B cell (primary cell): ENCODE results near the gene RILPL1. TPM values are rescaled to one million over a fixed set of nuclear protein-coding genes. Genes with fewer than 3 reads are reported as not detected.

Experiments
- ATAC-seq: fragments of 200-7000 bp; cut with Tn5 transposase; one replicate; pipeline ENCODE4 v1.10.0; 2021; ENCODE audit warnings: low read depth, mild to moderate bottlenecking, moderate number of reproducible peaks, moderate library complexity
- CTCF ChIA-PET: fragments of 350-600 bp; sonication (Branson Sonifier 250); formaldehyde crosslinking; loops from one replicate; lab custom pipeline; 2021; ENCODE audit warnings: antibody characterized with exemption, inconsistent platforms; lab: Charles Lee
- POLR2A ChIA-PET: fragments of 350-600 bp; sonication (Branson Sonifier 250); formaldehyde crosslinking; loops from one replicate; lab custom pipeline; 2021; ENCODE audit warnings: antibody characterized with exemption; lab: Charles Lee
- DNase-seq: peaks from one replicate; pipeline ENCODE4 v3.0.0; 2013
- H2AFZ ChIP-seq: 2 replicates; pipeline ENCODE4 v1.6.1; 2012; ENCODE audit warnings: mild to moderate bottlenecking, low read depth, low read length; ENCODE audit not compliant: insufficient read depth, poor library complexity, severe bottlenecking
- H3K27ac ChIP-seq, 2 donors: 1 replicate in 1 of 2; 2 replicates in 1 of 2; pipeline ENCODE4 v1.5.1; 2012 to 2013; ENCODE audit warnings: low read length in 2 of 2, mild to moderate bottlenecking in 2 of 2, moderate library complexity in 1 of 2
- H3K27me3 ChIP-seq, 4 experiments: fragments of 200-600 bp in 1 of 4; sonication (generic) in 1 of 4; replicated peaks in 1 of 4; 1 replicate in 2 of 4; 2 replicates in 2 of 4; pipeline versions ENCODE4 v1.6.1 to v1.7.0; 2013 to 2016; ENCODE audit warnings: low read length in 3 of 4, mild to moderate bottlenecking in 2 of 4, mixed read lengths in 1 of 4, moderate library complexity in 1 of 4; ENCODE audit not compliant: insufficient read depth in 4 of 4, control insufficient read depth in 3 of 4; ENCODE audit errors: control extremely low read depth in 1 of 4
- H3K36me3 ChIP-seq, 2 experiments: replicated peaks in 1 of 2; 1 replicate in 1 of 2; 2 replicates in 1 of 2; pipeline versions ENCODE4 v1.6.1 to v1.7.1; 2013; ENCODE audit warnings: low read length in 1 of 2; ENCODE audit not compliant: insufficient read depth in 2 of 2, control insufficient read depth in 1 of 2; ENCODE audit errors: control extremely low read depth in 1 of 2, extremely low read depth in 1 of 2
- H3K4me1 ChIP-seq, 2 donors: fragments of 200-600 bp in 1 of 2; sonication (generic) in 1 of 2; 1 replicate in 1 of 2; 2 replicates in 1 of 2; pipeline versions ENCODE4 v1.5.1 to v1.6.1; 2013 to 2017; ENCODE audit warnings: low read length in 2 of 2; ENCODE audit not compliant: control insufficient read depth in 2 of 2, insufficient read depth in 2 of 2
- H3K4me2 ChIP-seq: replicated peaks from 2 replicates; pipeline ENCODE3; 2012; ENCODE audit warnings: mild to moderate bottlenecking, low read depth, low read length; ENCODE audit not compliant: poor library complexity, severe bottlenecking
- H3K4me3 ChIP-seq, 5 experiments: fragments of 200-600 bp in 1 of 5; sonication (generic) in 1 of 5; 1 replicate in 3 of 5; 2 replicates in 2 of 5; pipeline versions ENCODE4 v1.5.1 to v1.7.0; 2011 to 2016; ENCODE audit warnings: low read length in 4 of 5, mild to moderate bottlenecking in 4 of 5, low read depth in 2 of 5, control low read depth in 1 of 5, moderate library complexity in 1 of 5; ENCODE audit not compliant: insufficient read depth in 1 of 5; ENCODE audit errors: control extremely low read depth in 1 of 5, extremely low read depth in 1 of 5
- H3K79me2 ChIP-seq: fragments of 200-600 bp; sonication (generic); one replicate; pipeline ENCODE4 v1.6.0; 2016; ENCODE audit warnings: low read length; ENCODE audit not compliant: control insufficient read depth, insufficient read depth
- H3K9ac ChIP-seq: fragments of 200-600 bp; sonication (generic); 2 replicates; pipeline ENCODE4 v1.6.1; 2017; ENCODE audit warnings: mild to moderate bottlenecking, low read length, moderate library complexity
- H3K9me3 ChIP-seq, 3 donors: one replicate each; pipeline versions ENCODE4 v1.6.1 to v1.7.1; 2013; ENCODE audit warnings: low read length in 2 of 3; ENCODE audit not compliant: control insufficient read depth in 2 of 3, insufficient read depth in 1 of 3; ENCODE audit errors: control extremely low read depth in 1 of 3
- H4K20me1 ChIP-seq: 2 replicates; pipeline ENCODE4 v1.6.0; 2012; ENCODE audit warnings: mild to moderate bottlenecking, low read length; ENCODE audit not compliant: insufficient read depth, control insufficient read depth, poor library complexity, severe bottlenecking
- H3K27ac Mint-ChIP-seq: one replicate; pipeline ENCODE4 v1.8.0; 2021; ENCODE audit warnings: mixed read lengths
- H3K27me3 Mint-ChIP-seq: one replicate; pipeline ENCODE4 v1.8.0; 2021; ENCODE audit warnings: mixed read lengths
- H3K4me1 Mint-ChIP-seq: one replicate; pipeline ENCODE4 v1.8.0; 2021; ENCODE audit warnings: mixed read lengths
- H3K4me3 Mint-ChIP-seq: one replicate; pipeline ENCODE4 v1.8.0; 2021; ENCODE audit warnings: mixed read lengths
- H3K9me3 Mint-ChIP-seq: one replicate; pipeline ENCODE4 v1.8.0; 2022; ENCODE audit warnings: mixed read lengths; ENCODE audit not compliant: insufficient read depth
- CTCF ChIP-seq: fragments of 200-600 bp; IDR thresholded peaks from one replicate; pipeline ENCODE4 v1.8.0; 2022; ENCODE audit warnings: antibody characterized with exemption, mild to moderate bottlenecking
- EZH2 ChIP-seq: IDR thresholded peaks from 2 replicates; pipeline ENCODE4 v1.6.1; 2012; ENCODE audit warnings: borderline replicate concordance, low read depth, mild to moderate bottlenecking, moderate library complexity, low read length; ENCODE audit not compliant: insufficient read depth, poor library complexity, severe bottlenecking
- WGBS: methylation state at CpG from one replicate; pipeline ENCODE4 v1.1.5; 2013; ENCODE audit warnings: missing lambda C conversion rate; ENCODE audit not compliant: insufficient coverage; 5-methylcytosine and 5-hydroxymethylcytosine counted together
- intact Hi-C: fragments of 100-400 bp; cut with micrococcal nuclease; formaldehyde crosslinking; loops from one replicate; pipeline ENCODE4 v1.10.0; 2022
- polyA plus RNA-seq: library from polyadenylated mRNA; depleted of rRNA; stranded (reverse); fragments of >200 nt; gene quantifications from 2 replicates; pipeline ENCODE4 v1.2.3, GENCODE V29; 2012
- total RNA-seq, 2 donors: library from RNA; stranded (reverse); fragments of 120-200 nt in 1 of 2; gene quantifications; 1 replicate in 1 of 2; 2 replicates in 1 of 2; pipeline versions ENCODE4 v1.2.3 to v1.2.4, GENCODE V29; 2013 to 2022

RILPL1 gene
- total and polyA plus RNA-seq, 2 donors (not counting 1 experiment from before 2014, with no cell fraction given) = 2.6 to 2.8 TPM

GRCh38 chr12:123531091-123531490 is 2.4 kb downstream of the RILPL1 start:
- ATAC-seq = no peak
- TF ChIP-seq EZH2 (no peak), CTCF (no peak)
- intact Hi-C loops = loop anchor here (5.0 to 10.0 kb wide), 2 partner anchors 51 to 76 kb away; partner anchors contain the start of genes SNRNP35 and TMED2
- Mint-ChIP-seq H3K27me3 (peaks cover 4% of the 10 kb centered on the region), H3K27ac (no peak overlapping the region), H3K4me3 (no peak overlapping the region), H3K9me3 (no peaks in the 10 kb centered on the region), H3K4me1 (peaks cover 16% of the 10 kb centered on the region)
- Histone ChIP-seq H2AFZ (no peak overlapping the region), H3K27ac (no peak overlapping the region), H3K4me3 (no peak overlapping the region), H3K27me3 (peaks cover 0 to 9% (median under 1%) of the 10 kb centered on the region in 4 experiments), H3K36me3 (no peaks in the 10 kb centered on the region), H3K79me2 (no peaks in the 10 kb centered on the region), H3K4me1 (peaks cover 21 to 23% of the 10 kb centered on the region in 2 donors), H4K20me1 (no peaks in the 10 kb centered on the region), H3K9ac (no peak overlapping the region), H3K9me3 (no peaks in the 10 kb centered on the region), H3K4me2 (no peak overlapping the region)
- no peak for DNase-seq
- WGBS = 100% methylated on average over 6 of the region's 7 CpGs
- ChIA-PET CTCF (no interaction called here), POLR2A (no interaction called here)

GRCh38 chr12:123530668-123531067 is 2.9 kb downstream of the RILPL1 start:
- Histone ChIP-seq H3K27ac (no peak overlapping the region), H3K4me2 (no peak overlapping the region), H4K20me1 (no peaks in the 10 kb centered on the region), H3K4me1 (peaks cover 21 to 23% of the 10 kb centered on the region in 2 donors), H3K9ac (no peak overlapping the region), H3K36me3 (no peaks in the 10 kb centered on the region), H3K79me2 (no peaks in the 10 kb centered on the region), H3K9me3 (no peaks in the 10 kb centered on the region), H3K4me3 (no peak overlapping the region), H2AFZ (no peak overlapping the region), H3K27me3 (peaks cover 0 to 9% (median under 1%) of the 10 kb centered on the region in 4 experiments)
- intact Hi-C loops = loop anchor here (5.0 to 10.0 kb wide), 2 partner anchors 52 to 76 kb away; partner anchors contain the start of genes SNRNP35 and TMED2
- H3K27ac Mint-ChIP-seq = no peak overlapping the region
- ChIA-PET POLR2A (no interaction called here), CTCF (no interaction called here)
- H3K4me3 Mint-ChIP-seq = no peak overlapping the region
- WGBS = 95% methylated on average over 4 of the region's 5 CpGs
- H3K27me3 Mint-ChIP-seq = peaks cover 4% of the 10 kb centered on the region
- TF ChIP-seq CTCF = no peak
- no peak for TF ChIP-seq EZH2
- no peak for DNase-seq
- no peak for ATAC-seq
- H3K9me3 Mint-ChIP-seq = no peaks in the 10 kb centered on the region
- peaks cover 16% of the 10 kb centered on the region for H3K4me1 Mint-ChIP-seq
